Activated T-cell treated with anti-CD3 and anti-CD28 coated beads, Interleukin-2, amount 50 U/mL, for 72 hours (primary cell): Measurements from ENCODE around the gene TTC31. TPM values are rescaled to one million over a fixed set of nuclear protein-coding genes. Genes with fewer than 3 reads are reported as not detected.
"Not testable (repeated sequence)": the region's sequence is repeated elsewhere in the genome, so short reads cannot be mapped to it uniquely, and the experiment has no call there.

Experiments
- ATAC-seq, 2 donors: fragments of 150-1000 bp; cut with Tn5 transposase; replicated peaks in 1 of 2; 2 replicates each; pipeline ENCODE4 v1.10.0; 2021; ENCODE audit warnings: moderate library complexity in 2 of 2, mild to moderate bottlenecking in 1 of 2
- DNase-seq, 2 donors: peaks; one replicate each; pipeline ENCODE4 v3.0.0; 2021 to 2022; ENCODE audit warnings: mixed read lengths in 1 of 2
- H3K27ac Mint-ChIP-seq: one replicate; pipeline ENCODE4 v1.8.0; 2022; ENCODE audit warnings: mild to moderate bottlenecking, moderate library complexity, mixed read lengths
- H3K27me3 Mint-ChIP-seq: one replicate; pipeline ENCODE4 v1.8.0; 2022; ENCODE audit warnings: low read depth, mixed read lengths
- H3K36me3 Mint-ChIP-seq, 2 donors: one replicate each; pipeline ENCODE4 v1.8.0; 2022; ENCODE audit warnings: mixed read lengths in 2 of 2, mild to moderate bottlenecking in 1 of 2; ENCODE audit not compliant: insufficient read depth in 2 of 2
- H3K4me1 Mint-ChIP-seq: one replicate; pipeline ENCODE4 v1.8.0; 2022; ENCODE audit warnings: low read depth, mixed read lengths
- H3K4me3 Mint-ChIP-seq, 2 donors: one replicate each; pipeline ENCODE4 v1.8.0; 2022; ENCODE audit warnings: mild to moderate bottlenecking in 2 of 2, mixed read lengths in 2 of 2, moderate library complexity in 2 of 2
- H3K9me3 Mint-ChIP-seq, 2 donors: one replicate each; pipeline ENCODE4 v1.8.0; 2022; ENCODE audit warnings: mixed read lengths in 2 of 2
- total RNA-seq, 2 donors: library from RNA; stranded (reverse); gene quantifications; one replicate each; pipeline ENCODE4 v1.2.3, GENCODE V29; 2022

Gene TTC31
- total RNA-seq, 2 donors from 2014 or later, result 41.8 to 43.9 TPM

GRCh38 chr2:74481961-74482800 is 700 bp upstream of the TTC31 start:
- DNase-seq (peak; percentile 73 to 74), ATAC-seq (peak; percentile 65)
- Mint-ChIP-seq H3K4me3 (peak overlapping the region; percentile 92 to 96), H3K9me3 (no peaks in the 10 kb centered on the region), H3K4me1 (peaks cover 44% of the 10 kb centered on the region), H3K36me3 (peaks cover 2 to 26% of the 10 kb centered on the region in 2 donors), H3K27me3 (no peaks in the 10 kb centered on the region), H3K27ac (peak overlapping the region; percentile 97)

- DNase-seq, H3K9me3 Mint-ChIP-seq, H3K27me3 Mint-ChIP-seq, ATAC-seq: not testable (repeated sequence)
- peak overlapping the region; percentile 92 to 96 for H3K4me3 Mint-ChIP-seq
- peaks cover 2 to 26% of the 10 kb centered on the region in 2 donors for H3K36me3 Mint-ChIP-seq
- peak overlapping the region; percentile 97 for H3K27ac Mint-ChIP-seq
- peaks cover 44% of the 10 kb centered on the region for H3K4me1 Mint-ChIP-seq
These were observed 839 bp downstream of the TTC31 start for GRCh38 chr2:74483675-74484164.

- no peaks in the 10 kb centered on the region for H3K27me3 Mint-ChIP-seq
- no peaks in the 10 kb centered on the region for H3K9me3 Mint-ChIP-seq
- peaks cover 21% of the 10 kb centered on the region for H3K4me1 Mint-ChIP-seq
- no peak for ATAC-seq
- H3K4me3 Mint-ChIP-seq, result no peak overlapping the region
- peaks cover 2 to 17% of the 10 kb centered on the region in 2 donors for H3K36me3 Mint-ChIP-seq
- DNase-seq, result no peak
- no peak overlapping the region for H3K27ac Mint-ChIP-seq
These were observed 3.3 kb downstream of the TTC31 start for GRCh38 chr2:74486141-74486540.

GRCh38 chr2:74488643-74489481 is 6.0 kb downstream of the TTC31 start:
- Mint-ChIP-seq H3K4me3 (no peak overlapping the region), H3K27ac (peak overlapping the region; percentile 6)

GRCh38 chr2:74489906-74490305 is 7.0 kb downstream of the TTC31 start:
- peaks cover 4% of the 10 kb centered on the region for H3K4me1 Mint-ChIP-seq
- peaks cover 4 to 12% of the 10 kb centered on the region in 2 donors for H3K36me3 Mint-ChIP-seq
- H3K9me3 Mint-ChIP-seq, result no peaks in the 10 kb centered on the region
- ATAC-seq, result no peak
- H3K27me3 Mint-ChIP-seq, result no peaks in the 10 kb centered on the region
- H3K27ac Mint-ChIP-seq, result no peak overlapping the region
- H3K4me3 Mint-ChIP-seq, result no peak overlapping the region
- no peak for DNase-seq

More at GRCh38 chr2:74488643-74489481, 6.0 kb downstream of the TTC31 start:
- H3K27me3 Mint-ChIP-seq, result no peaks in the 10 kb centered on the region
- H3K4me1 Mint-ChIP-seq, result peaks cover 11% of the 10 kb centered on the region
- ATAC-seq, result no peak
- DNase-seq, result no peak
- no peaks in the 10 kb centered on the region for H3K9me3 Mint-ChIP-seq
- H3K36me3 Mint-ChIP-seq, result peaks cover 4 to 12% of the 10 kb centered on the region in 2 donors

GRCh38 chr2:74491648-74492544 is 9.0 kb downstream of the TTC31 start:
- Mint-ChIP-seq H3K4me1 (no peaks in the 10 kb centered on the region), H3K27ac (no peak overlapping the region), H3K36me3 (peaks cover 2 to 5% of the 10 kb centered on the region in 2 donors), H3K4me3 (no peak overlapping the region), H3K27me3 (no peaks in the 10 kb centered on the region), H3K9me3 (no peaks in the 10 kb centered on the region)
- DNase-seq, result no peak
- ATAC-seq, result no peak

GRCh38 chr2:74493546-74493945 is 10.7 kb downstream of the TTC31 start:
- ATAC-seq (no peak), DNase-seq (no peak)
- H3K27me3 Mint-ChIP-seq, result peaks cover 13% of the 10 kb centered on the region
- peaks cover 13% of the 10 kb centered on the region for H3K4me1 Mint-ChIP-seq
- peaks cover 2 to 8% of the 10 kb centered on the region in 2 donors for H3K36me3 Mint-ChIP-seq
- no peak overlapping the region for H3K4me3 Mint-ChIP-seq
- no peaks in the 10 kb centered on the region for H3K9me3 Mint-ChIP-seq
- no peak overlapping the region for H3K27ac Mint-ChIP-seq

- DNase-seq (no peak), ATAC-seq (no peak)
- Mint-ChIP-seq H3K9me3 (no peaks in the 10 kb centered on the region), H3K36me3 (peaks cover 2 to 5% of the 10 kb centered on the region in 2 donors), H3K27me3 (peaks cover 29% of the 10 kb centered on the region), H3K27ac (no peak overlapping the region), H3K4me1 (peaks cover 21% of the 10 kb centered on the region), H3K4me3 (no peak overlapping the region)
These were observed 12.6 kb downstream of the TTC31 start for GRCh38 chr2:74495440-74495839.

- no peak for ATAC-seq
- Mint-ChIP-seq H3K27me3 (peaks cover 46% of the 10 kb centered on the region), H3K4me3 (peak overlapping the region; percentile 83 to 93), H3K4me1 (peaks cover 28% of the 10 kb centered on the region), H3K27ac (no peak overlapping the region), H3K9me3 (no peaks in the 10 kb centered on the region), H3K36me3 (peaks cover 2 to 3% of the 10 kb centered on the region in 2 donors)
- no peak for DNase-seq
These were observed 14.3 kb downstream of the TTC31 start for GRCh38 chr2:74496997-74497776.

GRCh38 chr2:74497777-74498499 is 15.1 kb downstream of the TTC31 start:
- peak; percentile 31 to 57 for ATAC-seq
- H3K9me3 Mint-ChIP-seq, result no peaks in the 10 kb centered on the region
- peaks cover 30% of the 10 kb centered on the region for H3K4me1 Mint-ChIP-seq
- H3K27me3 Mint-ChIP-seq, result peaks cover 54% of the 10 kb centered on the region
- peak; percentile 34 to 52 for DNase-seq
- peaks cover 2 to 3% of the 10 kb centered on the region in 2 donors for H3K36me3 Mint-ChIP-seq
- H3K4me3 Mint-ChIP-seq, result peak overlapping the region; percentile 83 to 93
- no peak overlapping the region for H3K27ac Mint-ChIP-seq

- H3K27ac Mint-ChIP-seq, result peak overlapping the region; percentile 56
- peak; percentile 72 to 74 for ATAC-seq
- DNase-seq, result peak; percentile 54 to 55
- peaks cover 0 to 3% of the 10 kb centered on the region in 2 donors for H3K36me3 Mint-ChIP-seq
- H3K9me3 Mint-ChIP-seq, result no peaks in the 10 kb centered on the region
- peaks cover 36% of the 10 kb centered on the region for H3K4me1 Mint-ChIP-seq
- peak overlapping the region; percentile 83 to 93 for H3K4me3 Mint-ChIP-seq
- H3K27me3 Mint-ChIP-seq, result peaks cover 57% of the 10 kb centered on the region
These were observed 15.8 kb downstream of the TTC31 start for GRCh38 chr2:74498500-74499266.
